PC-9 (cell line): ENCODE results near the gene ANAPC16. TPM values are rescaled to one million over a fixed set of nuclear protein-coding genes. Genes with fewer than 3 reads are reported as not detected.

Experiments
- BruUV-seq: library from RNA; stranded (reverse); fragments of 400-500 nt; replicated peaks from 2 replicates; lab custom pipeline; 2021; lab: Mats Ljungman, UMichigan
- CTCF ChIA-PET: fragments of 300-600 bp; sonication (Branson Sonifier 250); formaldehyde crosslinking; loops from one replicate; lab custom pipeline; 2022; ENCODE audit warnings: antibody characterized with exemption; lab: Charles Lee
- POLR2A ChIA-PET: fragments of 300-600 bp; sonication (Branson Sonifier 250); formaldehyde crosslinking; loops from one replicate; lab custom pipeline; 2022; ENCODE audit warnings: antibody characterized with exemption; ENCODE audit not compliant: unreplicated experiment; lab: Charles Lee
- DNase-seq, 2 experiments: peaks; one replicate each; pipeline versions ENCODE4 v3.0.0 to v3.0.0-alpha.2; 2015 to 2022; ENCODE audit warnings: mixed read lengths in 1 of 2
- H2AFZ ChIP-seq: fragments of 200-600 bp; sonication (generic); 2 replicates; pipeline ENCODE4 v1.8.1; 2017; ENCODE audit warnings: antibody characterized with exemption
- H3F3A ChIP-seq: fragments of 200-600 bp; sonication (generic); 2 replicates; pipeline ENCODE4 v1.8.1; 2017; ENCODE audit warnings: antibody characterized with exemption, mild to moderate bottlenecking, low read depth; ENCODE audit not compliant: insufficient read depth
- H3K27ac ChIP-seq: fragments of 200-600 bp; sonication (generic); 2 replicates; pipeline ENCODE4 v1.6.1; 2016; ENCODE audit warnings: mixed run types
- H3K27me3 ChIP-seq: fragments of 200-600 bp; sonication (generic); 2 replicates; pipeline ENCODE4 v1.6.1; 2016; ENCODE audit warnings: low read depth, mixed run types; ENCODE audit not compliant: insufficient read depth
- H3K36me3 ChIP-seq: fragments of 200-600 bp; sonication (generic); 2 replicates; pipeline ENCODE4 v1.6.1; 2016; ENCODE audit warnings: low read depth, mixed run types
- H3K4me1 ChIP-seq: fragments of 200-600 bp; sonication (generic); replicated peaks from 2 replicates; pipeline ENCODE4 v1.6.1; 2016; ENCODE audit warnings: mixed run types; ENCODE audit not compliant: insufficient read depth
- H3K4me2 ChIP-seq: fragments of 200-600 bp; sonication (generic); 2 replicates; pipeline ENCODE4 v1.6.1; 2017; ENCODE audit warnings: mixed run types
- H3K4me3 ChIP-seq: fragments of 200-600 bp; sonication (generic); 2 replicates; pipeline ENCODE4 v1.6.1; 2016; ENCODE audit warnings: mixed run types
- H3K79me2 ChIP-seq: fragments of 200-600 bp; sonication (generic); 2 replicates; pipeline ENCODE4 v1.6.1; 2017; ENCODE audit warnings: low read depth, mixed run types
- H3K9me2 ChIP-seq: fragments of 200-600 bp; sonication (generic); 2 replicates; pipeline ENCODE4 v1.8.1; 2017; ENCODE audit warnings: mild to moderate bottlenecking; ENCODE audit not compliant: insufficient read depth
- H3K9me3 ChIP-seq: fragments of 200-600 bp; sonication (generic); 2 replicates; pipeline ENCODE4 v1.8.1; 2016; ENCODE audit warnings: low read depth; ENCODE audit not compliant: insufficient read depth
- H4K20me1 ChIP-seq: fragments of 200-600 bp; sonication (generic); 2 replicates; pipeline ENCODE4 v1.8.1; 2017; ENCODE audit not compliant: insufficient read depth
- CTCF ChIP-seq: fragments of 200-600 bp; sonication (generic); conservative IDR thresholded peaks from 2 replicates; pipeline ENCODE4 v1.6.1; 2017; ENCODE audit warnings: mixed run types, antibody characterized with exemption, mild to moderate bottlenecking, moderate library complexity
- EZH2 ChIP-seq: fragments of 200-600 bp; sonication (generic); IDR thresholded peaks from 2 replicates; pipeline ENCODE4 v1.8.0; 2017; ENCODE audit warnings: antibody characterized with exemption, low read depth
- intact Hi-C: fragments of 100-400 bp; cut with micrococcal nuclease; formaldehyde crosslinking; loops from one replicate; pipeline ENCODE4 v1.10.0; 2022; ENCODE audit not compliant: unreplicated experiment
- total RNA-seq: library from RNA; stranded (reverse); gene quantifications from 2 replicates; pipeline ENCODE4 v1.2.3, GENCODE V29; 2021

The ANAPC16 gene
- total RNA-seq, 1 experiment from 2014 or later: 171 TPM

- Histone ChIP-seq H3K4me2 (peak overlapping the region; percentile 50), H3K9me3 (no peaks in the 10 kb centered on the region), H3F3A (peaks cover 65% of the 10 kb centered on the region), H3K27ac (peak overlapping the region; percentile 48; the same call in 1 of the 2 replicates), H3K4me1 (peaks cover 33% of the 10 kb centered on the region), H3K4me3 (no peak overlapping the region), H3K27me3 (no peaks in the 10 kb centered on the region), H2AFZ (no peak overlapping the region), H3K79me2 (peaks cover 67% of the 10 kb centered on the region), H3K9me2 (no peaks in the 10 kb centered on the region), H4K20me1 (no peaks in the 10 kb centered on the region), H3K36me3 (peaks cover 37% of the 10 kb centered on the region)
- CTCF ChIA-PET: interaction anchor here (1.1 to 1.5 kb wide), 2 partner anchors 93 to 118 kb away, joined by 3 read pairs; no protein-coding TSS in a partner anchor
- DNase-seq: no peak
- BruUV-seq: no TSS peak
- POLR2A ChIA-PET: interaction anchor here (0.6 kb wide), 2 partner anchors 47 to 348 kb away, joined by 3 to 5 read pairs; no protein-coding TSS in a partner anchor
- TF ChIP-seq CTCF (no peak), EZH2 (no peak)
- intact Hi-C loops: loop anchor here (5.0 kb wide), 1 partner anchor 247 kb away; no protein-coding TSS in a partner anchor
Measured at GRCh38 chr10:72219235-72219814, 3.5 kb downstream of the ANAPC16 start.

GRCh38 chr10:72220637-72221036 lies 4.8 kb downstream of the ANAPC16 start:
- Histone ChIP-seq H3K4me2 (no peak overlapping the region), H4K20me1 (no peaks in the 10 kb centered on the region), H3K27ac (no peak overlapping the region), H2AFZ (no peak overlapping the region), H3K9me2 (no peaks in the 10 kb centered on the region), H3K79me2 (peaks cover 66% of the 10 kb centered on the region), H3K27me3 (no peaks in the 10 kb centered on the region), H3K9me3 (no peaks in the 10 kb centered on the region), H3K4me1 (peaks cover 24% of the 10 kb centered on the region), H3K4me3 (no peak overlapping the region), H3K36me3 (peaks cover 42% of the 10 kb centered on the region), H3F3A (peaks cover 55% of the 10 kb centered on the region)
- no peak for DNase-seq
- no TSS peak for BruUV-seq
- CTCF ChIA-PET: interaction anchor here (0.6 to 0.8 kb wide), 4 partner anchors 48 to 125 kb away, joined by 4 to 17 read pairs (median 5); no protein-coding TSS in a partner anchor
- POLR2A ChIA-PET: interaction anchor here (0.5 to 0.6 kb wide), 3 partner anchors 77 to 1275 kb away, joined by 4 to 10 read pairs (median 6); no protein-coding TSS in a partner anchor
- intact Hi-C loops: no loop called here
- TF ChIP-seq EZH2 (no peak), CTCF (no peak)

GRCh38 chr10:72221278-72221677 lies 5.5 kb downstream of the ANAPC16 start:
- TF ChIP-seq CTCF (no peak), EZH2 (no peak)
- Histone ChIP-seq H3K27ac (no peak overlapping the region), H3K4me3 (no peak overlapping the region), H3K4me1 (peaks cover 25% of the 10 kb centered on the region), H4K20me1 (no peaks in the 10 kb centered on the region), H3K9me3 (no peaks in the 10 kb centered on the region), H3K4me2 (no peak overlapping the region), H3K36me3 (peaks cover 42% of the 10 kb centered on the region), H2AFZ (no peak overlapping the region), H3K9me2 (no peaks in the 10 kb centered on the region), H3F3A (peaks cover 60% of the 10 kb centered on the region), H3K79me2 (peaks cover 70% of the 10 kb centered on the region), H3K27me3 (no peaks in the 10 kb centered on the region)
- BruUV-seq: no TSS peak
- ChIA-PET POLR2A (interaction anchor here (0.5 to 0.7 kb wide), 5 partner anchors 17 to 1274 kb away, joined by 4 to 11 read pairs (median 8); no protein-coding TSS in a partner anchor), CTCF (interaction anchor here (0.6 to 0.8 kb wide), 9 partner anchors 49 to 390 kb away, joined by 3 to 17 read pairs (median 4); no protein-coding TSS in a partner anchor)
- intact Hi-C loops: no loop called here
- DNase-seq: no peak
